A673 (cell line): ENCODE results near the gene NACC2.

Source experiments
- CTCF ChIP-seq: fragments of 300-800, 200-600 bp; sonication (generic); conservative IDR thresholded peaks from 2 replicates; pipeline ENCODE4 v1.5.1; 2017; ENCODE audit warnings: low read depth, mild to moderate bottlenecking, antibody characterized with exemption, low read length, moderate library complexity, mixed read lengths
- EZH2 ChIP-seq: fragments of 200-600 bp; sonication (generic); IDR thresholded peaks from 2 replicates; pipeline ENCODE4 v1.6.1; 2017; ENCODE audit warnings: borderline replicate concordance, low read depth, mild to moderate bottlenecking, mixed read lengths, antibody characterized with exemption, low read length; ENCODE audit not compliant: poor library complexity, severe bottlenecking

- TF ChIP-seq CTCF (no peak), EZH2 (no peak)
Measured at GRCh38 chr9:136052991-136053756, 41.9 kb downstream of the NACC2 start.
